GM18858 (cell line): ENCODE measurements around the gene CD200.

Experiments
- ATAC-seq: cut with Tn5 transposase; IDR thresholded peaks from one replicate; pipeline ENCODE4 v1.9.1; 2021; ENCODE audit not compliant: unreplicated experiment

CD200 gene

GRCh38 chr3:112331851-112332250 is 1.1 kb upstream of the CD200 start:
- no peak for ATAC-seq

DNA sequence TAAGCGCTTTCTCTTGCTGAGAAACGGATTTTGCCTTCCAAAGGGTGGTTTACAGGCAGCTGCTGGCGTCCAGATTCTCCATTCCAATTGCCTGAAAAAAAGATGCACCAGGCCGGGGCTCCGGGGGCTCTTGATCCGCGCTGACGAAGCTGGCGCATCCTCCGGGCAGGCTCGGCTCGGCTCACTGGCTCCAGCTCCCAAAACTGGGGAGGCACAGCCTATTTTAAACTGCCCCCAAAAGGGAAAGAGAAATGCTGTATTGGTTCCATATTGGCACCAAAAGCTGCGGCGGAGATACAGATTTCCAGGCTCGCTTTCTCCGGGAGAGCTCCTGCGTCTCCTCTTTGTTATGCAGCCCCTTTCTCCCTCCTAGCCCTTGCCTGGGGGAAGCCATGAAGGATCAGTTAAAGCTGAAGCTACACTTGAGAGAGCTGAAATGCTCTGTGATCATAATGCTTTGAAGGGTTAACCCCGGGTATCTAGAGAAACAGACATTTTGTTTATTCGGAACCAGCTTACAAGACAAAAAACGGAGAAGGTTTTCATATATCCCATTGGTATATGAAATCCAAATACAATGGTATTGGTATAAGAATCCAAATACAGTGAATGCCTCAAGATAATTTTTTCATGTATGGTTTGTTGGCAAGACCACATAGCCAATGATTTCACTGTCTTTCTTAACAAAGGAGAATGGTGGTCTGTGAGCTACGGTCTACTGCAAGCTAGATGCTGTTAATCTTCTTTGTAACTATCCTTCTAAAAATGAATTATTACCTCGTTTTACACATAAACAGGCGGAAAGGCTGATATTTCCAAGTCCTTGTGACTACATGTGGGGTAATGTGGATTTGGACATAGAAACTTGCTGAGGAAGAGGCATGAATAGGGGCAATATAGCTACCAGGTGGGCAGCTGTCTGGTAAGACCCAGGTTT is 693 bp downstream of the CD200 start:
- no peak for ATAC-seq

- no peak for ATAC-seq
These were observed 1.9 kb downstream of the CD200 start for GRCh38 chr3:112334691-112335433.

DNA sequence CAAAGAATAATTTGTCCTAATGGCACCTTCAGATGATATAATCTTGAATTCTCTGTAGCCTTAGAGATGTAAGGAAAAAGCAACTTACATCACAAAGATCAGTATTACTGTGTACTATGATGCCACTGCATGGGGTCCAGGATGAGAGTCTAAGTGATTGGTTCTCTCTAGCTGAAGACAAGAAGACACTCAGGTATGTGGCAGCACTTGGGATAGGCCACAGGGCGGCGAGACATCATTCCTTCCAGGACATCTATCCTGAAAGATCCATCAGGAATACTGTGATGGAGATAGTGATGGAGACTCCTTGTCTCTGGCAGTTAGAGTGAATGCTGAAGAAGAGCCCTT is 2.5 kb downstream of the CD200 start:
- ATAC-seq, result no peak

- ATAC-seq, result no peak
These were observed 5.2 kb downstream of the CD200 start for GRCh38 chr3:112338021-112338726.

- no peak for ATAC-seq
These were observed 5.7 kb downstream of the CD200 start for GRCh38 chr3:112338727-112339056.

DNA sequence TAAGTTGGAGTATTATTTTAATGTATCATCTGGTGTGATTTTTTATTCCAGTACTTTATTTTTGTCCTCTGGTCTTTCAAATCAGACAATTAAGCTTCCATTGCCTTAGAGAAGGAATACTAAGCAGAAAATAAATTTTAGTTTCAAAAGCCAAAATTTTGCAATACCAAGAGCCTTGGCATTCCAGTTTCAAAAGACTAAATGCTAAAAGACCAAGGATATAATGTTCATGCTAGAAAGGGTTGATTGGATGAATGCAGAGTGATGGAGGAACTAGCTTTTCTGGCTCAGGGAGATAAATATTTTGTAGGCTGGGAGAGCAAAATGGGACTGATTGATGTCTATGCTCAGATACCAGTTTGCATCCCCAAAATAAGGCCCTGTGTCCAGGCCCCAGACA is 6.2 kb downstream of the CD200 start:
- no peak for ATAC-seq

DNA sequence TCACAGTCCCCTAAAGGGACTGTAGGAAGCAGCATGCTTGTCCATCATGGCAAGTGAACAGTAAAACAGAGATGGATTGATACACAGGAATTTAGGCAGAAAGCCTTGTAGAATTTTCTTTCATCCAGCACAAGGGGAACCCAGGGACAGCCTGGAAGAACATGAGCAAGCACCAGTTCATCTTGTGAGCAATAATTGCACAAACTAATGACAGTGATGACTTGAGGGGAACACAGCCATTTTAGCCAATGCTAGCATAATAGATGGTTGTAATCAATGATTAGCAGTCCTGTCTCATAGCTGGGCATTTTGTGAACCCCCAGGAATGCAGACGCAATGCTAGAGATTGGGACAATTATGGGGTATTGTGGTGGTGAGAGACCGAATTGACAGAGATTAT is 6.7 kb downstream of the CD200 start:
- ATAC-seq, result no peak

GRCh38 chr3:112341386-112341785 is 8.4 kb downstream of the CD200 start:
- no peak for ATAC-seq

DNA sequence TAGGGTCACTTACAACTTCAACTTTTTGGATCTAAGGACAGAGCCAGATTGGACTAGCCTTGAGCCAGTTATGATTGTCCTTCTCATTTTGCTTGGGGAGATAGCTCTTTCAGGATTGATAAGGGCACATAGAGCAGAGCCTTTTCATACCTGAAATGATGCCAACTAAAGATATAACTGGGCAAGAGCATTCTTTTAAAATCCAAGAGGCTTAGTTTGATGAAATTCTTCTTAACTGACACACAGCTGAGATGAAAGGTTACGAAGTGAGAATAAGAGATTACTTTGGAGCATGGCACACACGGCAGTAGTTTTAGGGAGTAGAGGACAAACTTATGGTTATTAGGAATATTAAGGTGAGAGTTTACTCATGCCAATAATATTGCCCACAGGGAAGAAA is 12.7 kb downstream of the CD200 start:
- no peak for ATAC-seq

DNA sequence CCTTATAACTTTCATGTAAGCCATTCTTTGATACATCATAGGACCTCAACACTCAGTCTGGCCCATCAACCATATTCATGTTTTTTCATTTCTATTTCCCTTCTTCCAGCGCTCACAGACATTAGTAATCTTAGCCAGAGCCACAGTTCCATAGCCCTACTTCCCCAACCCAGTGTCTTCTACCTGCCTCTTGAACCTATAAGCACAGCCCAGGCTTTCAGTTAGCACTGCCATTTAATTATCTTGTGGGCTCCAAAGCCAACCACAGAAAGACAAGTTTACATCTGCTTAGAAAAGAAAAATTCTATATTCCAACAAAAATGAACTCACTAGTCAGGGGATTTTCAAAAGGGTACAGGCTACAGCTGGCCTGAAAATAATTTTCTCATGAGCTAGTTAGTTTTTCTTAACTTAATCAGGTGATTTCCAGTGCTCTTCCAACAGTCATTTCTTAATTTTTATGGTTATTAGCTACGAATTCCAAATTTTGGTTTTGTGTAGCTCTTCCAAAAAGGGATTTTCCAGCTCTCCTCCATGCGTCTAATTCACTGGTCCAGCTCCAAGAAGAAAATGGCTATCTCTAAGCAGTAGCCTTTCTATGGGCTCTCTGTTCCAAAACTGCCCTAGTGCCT is 13.7 kb downstream of the CD200 start:
- no peak for ATAC-seq

DNA sequence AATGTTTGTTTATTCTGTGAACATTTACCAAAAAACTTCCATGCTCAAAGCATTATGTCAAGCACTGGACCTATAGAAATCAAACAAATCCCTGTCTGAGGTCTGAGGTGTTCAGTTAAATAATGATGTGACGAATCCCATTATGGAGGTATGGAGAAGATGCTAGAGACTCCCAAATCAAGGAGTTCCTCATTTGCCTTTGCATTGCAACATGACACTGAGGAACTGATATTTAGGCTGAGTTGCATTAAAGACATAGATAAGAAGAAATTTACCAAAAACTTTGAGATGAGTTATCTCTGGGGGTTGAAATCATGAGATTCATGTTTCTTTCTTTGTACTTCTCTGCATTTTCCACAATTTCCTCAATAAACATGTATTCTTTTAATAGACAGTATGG is 16.0 kb downstream of the CD200 start:
- ATAC-seq, result no peak

DNA sequence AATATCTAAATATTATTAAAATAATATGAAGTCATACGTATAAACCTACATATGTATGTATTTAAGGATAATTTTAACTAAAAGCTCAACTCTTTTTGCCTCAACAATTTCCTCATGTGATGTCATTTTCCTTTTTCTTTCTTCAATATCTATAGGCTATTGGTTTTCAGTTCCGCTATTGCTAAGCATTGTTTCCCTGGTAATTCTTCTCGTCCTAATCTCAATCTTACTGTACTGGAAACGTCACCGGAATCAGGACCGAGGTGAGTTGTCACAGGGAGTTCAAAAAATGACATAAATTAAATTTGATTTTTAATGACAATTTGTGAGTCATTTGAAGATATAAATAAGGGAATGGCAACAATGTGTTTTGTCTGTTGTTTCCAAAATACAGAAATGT is 16.6 kb downstream of the CD200 start:
- no peak for ATAC-seq

GRCh38 chr3:112350018-112350810 is 17.3 kb downstream of the CD200 start:
- no peak for ATAC-seq

DNA sequence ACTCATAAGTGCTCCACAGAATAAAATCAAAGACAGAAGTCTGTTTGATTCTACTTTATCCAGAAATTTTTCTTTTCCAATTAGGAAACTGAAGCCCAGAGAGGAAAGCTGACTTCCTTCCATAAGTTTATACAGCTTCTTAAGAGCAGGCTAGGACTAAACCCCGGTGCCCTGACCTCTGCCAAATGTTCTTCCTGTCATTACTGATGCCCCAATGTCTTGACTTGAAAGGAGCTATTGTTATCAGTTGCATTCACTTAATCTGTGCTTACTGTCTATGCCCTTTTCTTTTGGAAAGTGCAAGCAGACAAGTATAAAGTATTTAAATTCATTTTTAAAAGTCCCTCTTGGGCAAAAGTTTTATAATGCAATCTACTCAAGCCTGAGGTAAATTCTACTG is 18.1 kb downstream of the CD200 start:
- ATAC-seq, result no peak

DNA sequence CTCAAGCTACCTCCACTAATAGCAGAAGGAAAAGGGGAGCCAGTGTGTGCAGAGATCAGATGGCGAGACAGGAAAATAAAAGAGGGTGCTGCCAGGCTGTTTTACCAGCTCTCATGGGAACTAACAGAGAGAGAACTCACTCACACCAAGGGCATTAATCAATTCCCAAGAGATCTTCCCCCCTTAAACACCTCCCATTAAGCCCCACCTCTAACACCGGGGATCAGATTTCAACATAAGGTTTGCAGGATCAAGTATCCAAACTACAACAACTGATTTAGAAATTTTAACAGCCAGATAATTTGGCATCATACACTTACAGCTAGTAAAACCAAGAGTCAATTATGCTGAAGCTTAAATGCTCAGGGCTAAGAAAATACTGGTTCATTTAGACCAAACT is 18.9 kb downstream of the CD200 start:
- ATAC-seq, result no peak

DNA sequence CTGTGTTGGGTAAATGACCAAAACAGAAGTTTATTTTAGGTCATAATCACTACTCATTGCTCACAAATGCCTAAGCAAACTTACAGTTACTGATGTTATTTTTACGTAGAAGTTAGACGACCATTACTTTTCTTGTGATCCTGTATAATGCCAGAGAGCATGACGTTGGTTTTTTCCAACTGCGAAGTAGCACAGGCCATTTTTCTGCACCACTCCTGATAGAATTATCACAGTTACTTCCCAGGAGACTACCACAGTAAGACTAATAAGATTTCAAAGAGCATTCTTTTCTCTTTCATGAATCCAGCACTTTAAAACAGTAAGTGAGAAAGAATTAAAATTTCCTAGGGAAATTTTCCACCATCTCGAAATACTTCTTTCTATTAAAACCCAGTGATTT is 19.8 kb downstream of the CD200 start:
- no peak for ATAC-seq

- no peak for ATAC-seq
These were observed 20.4 kb downstream of the CD200 start for GRCh38 chr3:112353365-112353764.

- ATAC-seq, result no peak
These were observed 21.8 kb downstream of the CD200 start for GRCh38 chr3:112354642-112355306.

DNA sequence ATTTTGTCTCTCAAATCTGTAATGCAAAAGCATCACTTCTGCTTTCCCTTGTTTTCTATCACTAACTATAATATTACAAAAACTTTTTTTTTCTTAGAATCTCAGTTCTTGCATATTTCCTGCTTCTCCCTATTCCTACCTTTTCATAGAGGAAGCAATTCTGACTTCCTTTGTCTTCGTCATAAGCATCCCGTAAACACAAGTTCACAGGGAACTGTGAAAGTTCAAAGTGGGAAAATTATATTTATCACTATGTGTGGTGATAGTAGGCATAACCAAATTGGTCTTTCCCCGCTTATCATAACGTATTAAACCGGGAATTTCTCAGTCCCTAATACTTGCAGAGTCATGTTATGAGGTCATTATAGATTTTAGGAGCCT is 22.3 kb downstream of the CD200 start:
- no peak for ATAC-seq
